Ishikawa (cell line): ENCODE data around the gene EPHB4.

Experiments
- CEBPB ChIP-seq: IDR thresholded peaks from 2 replicates; pipeline ENCODE4 v1.6.1; 2012
- CREB1 ChIP-seq: IDR thresholded peaks from 2 replicates; pipeline ENCODE4 v1.6.1; 2012; ENCODE audit warnings: low read depth
- EGR1 ChIP-seq: IDR thresholded peaks from 2 replicates; pipeline ENCODE4 v1.6.1; 2012
- EP300 ChIP-seq: IDR thresholded peaks from 2 replicates; pipeline ENCODE4 v1.6.1; 2012; ENCODE audit warnings: borderline replicate concordance
- FOXM1 ChIP-seq: IDR thresholded peaks from 2 replicates; pipeline ENCODE4 v1.6.1; 2012; ENCODE audit warnings: low read depth, borderline replicate concordance
- NFIC ChIP-seq: IDR thresholded peaks from 2 replicates; pipeline ENCODE4 v1.6.1; 2012
- RAD21 ChIP-seq: IDR thresholded peaks from 2 replicates; pipeline ENCODE4 v1.6.1; 2012; ENCODE audit warnings: low read depth
- TAF1 ChIP-seq: IDR thresholded peaks from 2 replicates; pipeline ENCODE4 v1.6.1; 2012; ENCODE audit warnings: low read depth, mild to moderate bottlenecking
- TCF12 ChIP-seq: IDR thresholded peaks from 2 replicates; pipeline ENCODE4 v1.6.1; 2012; ENCODE audit warnings: low read depth
- TEAD4 ChIP-seq: IDR thresholded peaks from 2 replicates; pipeline ENCODE4 v1.6.1; 2012
- YY1 ChIP-seq: IDR thresholded peaks from 2 replicates; pipeline ENCODE4 v1.6.1; 2012; ENCODE audit warnings: low read depth
- ZBTB7A ChIP-seq: IDR thresholded peaks from 2 replicates; pipeline ENCODE4 v1.6.1; 2012; ENCODE audit warnings: low read depth
- TF ChIP-seq, protein P1 (sequence below): IDR thresholded peaks from 2 replicates; pipeline ENCODE4 v1.6.1; 2012
- TF ChIP-seq, protein P2 (sequence below): IDR thresholded peaks from 2 replicates; pipeline ENCODE4 v1.6.1; 2012; ENCODE audit warnings: low read depth, mild to moderate bottlenecking
- TF ChIP-seq, protein P3 (sequence below): IDR thresholded peaks from 2 replicates; pipeline ENCODE4 v1.6.1; 2012

Gene EPHB4

DNA sequence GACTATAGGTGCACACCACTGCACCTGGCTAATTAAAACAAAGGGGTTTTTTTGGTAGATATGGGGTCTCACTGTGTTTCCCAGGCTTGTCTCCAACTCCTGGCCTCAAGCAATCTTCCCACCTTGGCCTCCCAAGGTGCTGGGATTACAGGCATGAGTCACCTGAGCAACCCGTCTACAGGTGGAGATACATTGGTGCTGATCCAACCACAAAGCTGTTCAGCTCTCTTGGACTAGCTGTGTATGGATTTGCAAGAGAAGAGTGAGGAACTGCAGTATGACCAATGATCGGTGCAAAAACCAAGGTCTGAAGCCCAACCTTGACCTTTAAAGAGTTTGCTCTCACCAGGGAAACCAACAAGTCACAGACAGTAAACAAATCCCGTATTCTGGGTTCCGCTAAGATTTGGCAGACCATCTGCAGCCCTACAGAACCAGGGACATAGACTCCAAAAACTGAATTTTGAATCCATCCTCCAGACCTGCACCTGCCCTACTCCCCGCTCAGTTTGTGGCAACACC, 18.9 kb downstream of the EPHB4 start:
- TF ChIP-seq TEAD4, result no peak

DNA sequence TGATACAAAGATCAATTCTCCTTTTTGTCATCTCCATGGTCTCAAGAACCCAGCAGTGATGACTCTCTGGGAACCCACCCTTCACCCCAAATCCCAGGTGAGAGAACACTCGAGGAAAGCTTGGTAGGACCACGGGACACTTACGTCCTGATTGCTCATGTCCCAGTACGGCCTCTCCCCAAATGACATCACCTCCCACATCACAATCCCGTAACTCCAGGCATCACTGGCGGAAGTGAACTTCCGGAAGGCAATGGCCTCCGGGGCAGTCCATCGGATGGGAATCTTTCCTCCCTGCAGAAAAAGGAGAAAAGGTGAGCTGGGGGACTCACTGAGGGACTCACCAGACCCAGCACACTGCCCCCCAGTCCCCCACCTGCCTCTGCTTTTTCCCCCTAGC, 21.0 kb downstream of the EPHB4 start:
- no peak for TF ChIP-seq FOXM1
- TF ChIP-seq, protein P1, sequence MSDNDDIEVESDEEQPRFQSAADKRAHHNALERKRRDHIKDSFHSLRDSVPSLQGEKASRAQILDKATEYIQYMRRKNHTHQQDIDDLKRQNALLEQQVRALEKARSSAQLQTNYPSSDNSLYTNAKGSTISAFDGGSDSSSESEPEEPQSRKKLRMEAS, result no peak
- TF ChIP-seq, protein P2, sequence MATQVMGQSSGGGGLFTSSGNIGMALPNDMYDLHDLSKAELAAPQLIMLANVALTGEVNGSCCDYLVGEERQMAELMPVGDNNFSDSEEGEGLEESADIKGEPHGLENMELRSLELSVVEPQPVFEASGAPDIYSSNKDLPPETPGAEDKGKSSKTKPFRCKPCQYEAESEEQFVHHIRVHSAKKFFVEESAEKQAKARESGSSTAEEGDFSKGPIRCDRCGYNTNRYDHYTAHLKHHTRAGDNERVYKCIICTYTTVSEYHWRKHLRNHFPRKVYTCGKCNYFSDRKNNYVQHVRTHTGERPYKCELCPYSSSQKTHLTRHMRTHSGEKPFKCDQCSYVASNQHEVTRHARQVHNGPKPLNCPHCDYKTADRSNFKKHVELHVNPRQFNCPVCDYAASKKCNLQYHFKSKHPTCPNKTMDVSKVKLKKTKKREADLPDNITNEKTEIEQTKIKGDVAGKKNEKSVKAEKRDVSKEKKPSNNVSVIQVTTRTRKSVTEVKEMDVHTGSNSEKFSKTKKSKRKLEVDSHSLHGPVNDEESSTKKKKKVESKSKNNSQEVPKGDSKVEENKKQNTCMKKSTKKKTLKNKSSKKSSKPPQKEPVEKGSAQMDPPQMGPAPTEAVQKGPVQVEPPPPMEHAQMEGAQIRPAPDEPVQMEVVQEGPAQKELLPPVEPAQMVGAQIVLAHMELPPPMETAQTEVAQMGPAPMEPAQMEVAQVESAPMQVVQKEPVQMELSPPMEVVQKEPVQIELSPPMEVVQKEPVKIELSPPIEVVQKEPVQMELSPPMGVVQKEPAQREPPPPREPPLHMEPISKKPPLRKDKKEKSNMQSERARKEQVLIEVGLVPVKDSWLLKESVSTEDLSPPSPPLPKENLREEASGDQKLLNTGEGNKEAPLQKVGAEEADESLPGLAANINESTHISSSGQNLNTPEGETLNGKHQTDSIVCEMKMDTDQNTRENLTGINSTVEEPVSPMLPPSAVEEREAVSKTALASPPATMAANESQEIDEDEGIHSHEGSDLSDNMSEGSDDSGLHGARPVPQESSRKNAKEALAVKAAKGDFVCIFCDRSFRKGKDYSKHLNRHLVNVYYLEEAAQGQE, result no peak
- no peak for TF ChIP-seq RAD21
- TF ChIP-seq EGR1, result no peak
- no peak for TF ChIP-seq TEAD4
- TF ChIP-seq, protein P3, sequence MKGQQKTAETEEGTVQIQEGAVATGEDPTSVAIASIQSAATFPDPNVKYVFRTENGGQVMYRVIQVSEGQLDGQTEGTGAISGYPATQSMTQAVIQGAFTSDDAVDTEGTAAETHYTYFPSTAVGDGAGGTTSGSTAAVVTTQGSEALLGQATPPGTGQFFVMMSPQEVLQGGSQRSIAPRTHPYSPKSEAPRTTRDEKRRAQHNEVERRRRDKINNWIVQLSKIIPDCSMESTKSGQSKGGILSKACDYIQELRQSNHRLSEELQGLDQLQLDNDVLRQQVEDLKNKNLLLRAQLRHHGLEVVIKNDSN, result no peak
- no peak for TF ChIP-seq TCF12
- no peak for TF ChIP-seq EP300
- no peak for TF ChIP-seq NFIC
- TF ChIP-seq TAF1, result no peak
- TF ChIP-seq CREB1, result no peak
- TF ChIP-seq ZBTB7A, result no peak
- no peak for TF ChIP-seq YY1

DNA sequence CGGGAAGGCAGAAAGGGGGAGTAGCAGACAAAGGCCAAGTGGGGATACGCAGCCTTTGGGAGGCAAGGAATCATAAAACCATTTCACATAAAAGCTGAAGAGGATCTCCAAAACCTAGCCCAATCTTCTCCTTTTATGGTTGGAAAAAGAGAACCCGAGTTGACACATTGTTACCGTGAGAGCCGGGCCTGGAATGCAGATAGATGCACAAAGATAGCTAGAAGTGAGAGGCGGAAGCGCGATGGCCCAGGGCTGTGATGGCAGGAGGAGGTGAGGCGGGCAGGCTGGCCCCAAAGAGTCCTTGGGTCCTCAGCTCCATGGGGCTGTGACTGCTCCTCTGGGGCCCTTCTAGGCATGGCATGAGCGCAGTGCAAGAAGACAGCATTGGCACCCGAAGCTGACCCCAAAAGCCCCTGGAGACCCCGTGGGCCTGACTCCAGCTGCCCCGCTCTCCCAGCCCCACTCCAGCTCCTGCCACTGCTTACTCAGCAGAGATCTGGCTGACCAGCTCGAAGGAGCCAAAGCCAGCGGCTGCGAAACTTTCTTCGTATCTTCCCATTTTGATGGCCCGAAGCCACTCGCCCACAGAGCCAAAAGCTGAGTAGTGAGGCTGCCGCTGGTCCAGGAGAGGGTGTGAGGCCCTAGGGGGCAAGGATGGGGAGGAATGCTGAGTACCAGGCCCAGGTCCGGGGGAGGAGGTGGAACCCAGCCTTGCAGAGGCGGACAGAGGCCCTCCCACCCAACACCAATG, 22.5 kb downstream of the EPHB4 start:
- TF ChIP-seq NFIC (no peak), EGR1 (no peak), RAD21 (no peak), FOXM1 (no peak), CREB1 (no peak), CEBPB (no peak), TEAD4 (no peak), TAF1 (no peak), ZBTB7A (no peak), EP300 (no peak), YY1 (no peak), TCF12 (no peak)
- TF ChIP-seq, protein P3, result no peak
- TF ChIP-seq, protein P1, result no peak
- TF ChIP-seq, protein P2, result no peak

DNA sequence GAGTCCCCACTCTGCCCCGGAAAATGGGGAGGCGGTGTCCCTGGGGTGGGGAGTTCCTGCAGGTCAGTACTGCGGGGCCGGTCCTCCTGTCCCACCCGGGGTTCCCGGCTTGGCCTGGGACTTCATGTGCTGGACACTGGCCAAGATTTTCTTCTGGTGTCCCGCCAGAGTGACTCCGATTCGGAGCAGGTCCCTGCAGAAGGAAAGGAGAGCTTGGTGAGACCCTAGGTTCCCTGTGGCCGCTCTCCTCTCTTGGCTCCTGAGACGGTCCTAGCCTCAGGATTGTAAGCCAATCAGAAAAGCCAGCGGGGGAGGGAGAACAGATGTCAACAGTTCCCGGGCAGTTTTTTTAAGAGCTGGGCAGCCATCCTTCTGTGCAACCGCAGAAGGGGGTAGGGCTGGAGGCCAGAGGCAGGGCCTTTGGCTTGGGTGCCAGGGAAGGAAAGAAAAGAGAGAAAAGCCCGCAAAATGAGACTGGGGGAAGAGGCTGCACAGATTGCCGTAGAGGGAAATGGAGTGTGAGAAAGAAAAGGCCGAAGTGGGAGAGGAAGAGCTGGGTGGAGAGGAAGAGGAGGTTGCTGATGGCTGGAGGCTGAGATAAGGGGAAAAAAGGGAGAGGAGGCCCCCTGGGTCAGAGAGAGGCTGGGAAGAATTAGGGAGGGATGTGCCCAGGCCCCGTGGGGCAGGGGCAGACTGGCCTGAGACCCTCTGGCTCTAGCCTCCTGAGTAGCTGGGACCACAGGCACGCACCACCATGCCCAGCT, 23.7 kb downstream of the EPHB4 start:
- TF ChIP-seq EGR1 (no peak), FOXM1 (no peak), ZBTB7A (no peak), EP300 (no peak), CREB1 (0 out of 2 replicates have a peak, but pooled peaks have one; percentile 32), NFIC (no peak), TAF1 (no peak), RAD21 (no peak)

DNA sequence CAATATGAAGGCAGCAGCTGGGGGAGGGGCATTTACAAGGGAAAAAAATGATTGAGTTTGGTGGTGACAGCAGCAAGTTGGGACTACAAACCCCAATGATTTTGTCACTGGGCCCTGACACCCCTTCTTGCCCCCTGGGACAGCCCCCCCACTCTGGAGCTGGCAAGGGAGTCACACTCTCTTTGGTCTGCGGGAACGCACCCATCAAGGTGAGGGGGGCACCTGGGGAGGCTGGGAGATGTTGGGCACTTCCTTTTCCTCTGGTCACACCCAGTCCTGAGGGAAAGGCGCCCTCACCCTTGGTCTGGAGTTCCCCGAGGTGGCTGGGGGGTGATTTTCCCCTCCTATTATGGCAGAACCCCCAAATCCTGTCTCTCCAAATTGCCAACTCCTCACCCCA, 24.4 kb downstream of the EPHB4 start:
- TF ChIP-seq CEBPB, result no peak
- TF ChIP-seq TCF12, result no peak
- TF ChIP-seq EP300, result no peak
- no peak for TF ChIP-seq YY1
- no peak for TF ChIP-seq TAF1
- no peak for TF ChIP-seq FOXM1
- TF ChIP-seq NFIC, result no peak
- no peak for TF ChIP-seq RAD21
